NCI-H2171 (cell line): ENCODE results near the gene SCMH1.
"Not testable (repeated sequence)": the region's sequence is repeated elsewhere in the genome, so short reads cannot be mapped to it uniquely, and the experiment has no call there.

ENCODE experiments used
- DNase-seq: peaks from one replicate; lab custom pipeline; 2025; lab: John Stamatoyannopoulos, UW

The SCMH1 gene

GRCh38 chr1:41249319-41249718 lies 7.2 kb upstream of the SCMH1 start:
- DNase-seq, result no peak

GRCh38 chr1:41246568-41246967 lies 4.5 kb upstream of the SCMH1 start:
- DNase-seq, result no peak

- no peak for DNase-seq
Measured at GRCh38 chr1:41245659-41246058, 3.6 kb upstream of the SCMH1 start.

GRCh38 chr1:41243079-41243385 lies 926 bp upstream of the SCMH1 start:
- DNase-seq, result no peak

GRCh38 chr1:41242342-41243078 lies 404 bp upstream of the SCMH1 start:
- DNase-seq, result peak; percentile 42

GRCh38 chr1:41241354-41241748 lies 755 bp downstream of the SCMH1 start:
- DNase-seq, result no peak

GRCh38 chr1:41240781-41241353 lies 1.2 kb downstream of the SCMH1 start:
- DNase-seq, result no peak

- DNase-seq, result no peak
Measured at GRCh38 chr1:41239988-41240610, 2.0 kb downstream of the SCMH1 start.

GRCh38 chr1:41238311-41238988 lies 3.7 kb downstream of the SCMH1 start:
- DNase-seq, result peak; percentile 75

- no peak for DNase-seq
Measured at GRCh38 chr1:41236781-41237180, 5.3 kb downstream of the SCMH1 start.

- no peak for DNase-seq
Measured at GRCh38 chr1:41235893-41236292, 6.2 kb downstream of the SCMH1 start.

- DNase-seq, result no peak
Measured at GRCh38 chr1:41233708-41234107, 8.4 kb downstream of the SCMH1 start.

- DNase-seq, result no peak
Measured at GRCh38 chr1:41232305-41232704, 9.8 kb downstream of the SCMH1 start.

GRCh38 chr1:41230656-41231055 lies 11.4 kb downstream of the SCMH1 start:
- no peak for DNase-seq

- DNase-seq, result not testable (repeated sequence)
Measured at GRCh38 chr1:41229219-41229618, 12.9 kb downstream of the SCMH1 start.

GRCh38 chr1:41226815-41227434 lies 15.2 kb downstream of the SCMH1 start:
- DNase-seq, result no peak

- no peak for DNase-seq
Measured at GRCh38 chr1:41225495-41225894, 16.6 kb downstream of the SCMH1 start.

- DNase-seq, result peak; percentile 76
Measured at GRCh38 chr1:41222496-41222895, 19.6 kb downstream of the SCMH1 start.

GRCh38 chr1:41221995-41222394 lies 20.1 kb downstream of the SCMH1 start:
- DNase-seq, result no peak

GRCh38 chr1:41218152-41218551 lies 24.0 kb downstream of the SCMH1 start:
- no peak for DNase-seq

- no peak for DNase-seq
Measured at GRCh38 chr1:41217441-41217840, 24.7 kb downstream of the SCMH1 start.

GRCh38 chr1:41215623-41216022 lies 26.5 kb downstream of the SCMH1 start:
- no peak for DNase-seq

GRCh38 chr1:41213341-41213740 lies 28.8 kb downstream of the SCMH1 start:
- no peak for DNase-seq
